ENCODE data around the gene EYS.

DNA sequence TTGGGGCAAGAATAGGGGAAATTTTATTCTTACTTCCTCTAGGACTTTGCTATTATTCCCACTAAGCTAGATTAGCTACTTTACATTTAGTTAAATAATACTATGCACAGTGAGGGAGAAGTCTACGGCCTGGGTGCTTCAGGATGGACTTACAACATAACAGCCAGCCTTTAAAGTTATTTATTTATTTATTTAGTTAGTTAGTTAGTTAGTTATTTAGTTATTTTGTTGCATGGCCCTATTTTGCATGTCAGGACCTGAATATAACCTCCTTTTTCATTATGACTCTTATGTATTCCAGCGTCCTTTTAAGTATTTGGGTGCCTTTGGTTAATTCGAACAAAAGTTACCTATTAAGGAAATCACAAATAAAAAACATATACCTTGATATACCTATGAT, 238.7 kb downstream of the EYS start:
- TF ChIP-seq CTCF (IDR thresholded peaks at IDR 0.05; ENCODE audit: low read depth, low read length) = no peak
- TF ChIP-seq MYC (IDR thresholded peaks at IDR 0.05; ENCODE audit: low read depth, low read length) = no peak
- no peak for TF ChIP-seq POLR2A (IDR thresholded peaks at IDR 0.05; ENCODE audit: extremely low read depth, insufficient read length)
- TF ChIP-seq, protein P1, sequence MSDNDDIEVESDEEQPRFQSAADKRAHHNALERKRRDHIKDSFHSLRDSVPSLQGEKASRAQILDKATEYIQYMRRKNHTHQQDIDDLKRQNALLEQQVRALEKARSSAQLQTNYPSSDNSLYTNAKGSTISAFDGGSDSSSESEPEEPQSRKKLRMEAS (IDR thresholded peaks at IDR 0.05; ENCODE audit: low read depth, low read length) = no peak
